Kidney (tissue), 14 donors: ENCODE results near the gene LSAMP. TPM values are rescaled to one million over a fixed set of nuclear protein-coding genes. Genes with fewer than 3 reads are reported as not detected.

Source experiments
- DNase-seq, 5 donors: peaks; one replicate each; pipeline ENCODE4 v3.0.0-alpha.2; 2013 to 2020
- FAIRE-seq: peaks from 2 replicates; lab custom pipeline; 2012; peaks lifted over from hg19 to GRCh38; lab: Jason Lieb, UNC
- H3K27ac ChIP-seq, 2 donors: one replicate each; pipeline ENCODE4 v1.7.0; 2013; ENCODE audit warnings: low read depth in 2 of 2, low read length in 2 of 2, inconsistent platforms in 1 of 2
- H3K27me3 ChIP-seq: one replicate; pipeline ENCODE4 v1.7.1; 2013; ENCODE audit warnings: low read length, inconsistent platforms; ENCODE audit not compliant: control insufficient read depth, insufficient read depth
- H3K36me3 ChIP-seq, 3 donors: one replicate each; pipeline versions ENCODE4 v1.7.0 to v1.7.1; 2013; ENCODE audit warnings: low read length in 3 of 3, control low read depth in 1 of 3, inconsistent platforms in 1 of 3; ENCODE audit not compliant: insufficient read depth in 3 of 3, control insufficient read depth in 2 of 3
- H3K4me1 ChIP-seq, 3 donors: one replicate each; pipeline versions ENCODE4 v1.7.0 to v1.7.1; 2013; ENCODE audit warnings: low read length in 3 of 3, inconsistent platforms in 1 of 3, low read depth in 1 of 3; ENCODE audit not compliant: control insufficient read depth in 2 of 3, insufficient read depth in 2 of 3
- H3K4me3 ChIP-seq, 3 donors: one replicate each; pipeline versions ENCODE4 v1.7.0 to v1.8.1; 2013; ENCODE audit warnings: low read length in 3 of 3, control low read depth in 1 of 3, inconsistent platforms in 1 of 3
- H3K9ac ChIP-seq, 3 donors: one replicate each; pipeline versions ENCODE4 v1.7.0 to v1.7.1; 2013; ENCODE audit warnings: low read length in 3 of 3, control low read depth in 1 of 3, inconsistent platforms in 1 of 3
- H3K9me3 ChIP-seq, 3 donors: one replicate each; pipeline versions ENCODE4 v1.7.0 to v1.7.1; 2013; ENCODE audit warnings: low read length in 3 of 3, control low read depth in 1 of 3, inconsistent platforms in 1 of 3; ENCODE audit not compliant: control insufficient read depth in 2 of 3, insufficient read depth in 1 of 3
- intact Hi-C: fragments of 100-400 bp; cut with DNase I; formaldehyde crosslinking; loops from one replicate; pipeline ENCODE4 v1.11.1; 2022
- polyA plus RNA-seq: library from polyadenylated mRNA; stranded (reverse); fragments of 350-450 nt; fragmentation: Illumina TruSeq; extraction: RNeasy Lipid Tissue Mini Kit (QIAGEN cat#74804); gene quantifications from one replicate; pipeline ENCODE4 v1.2.3, GENCODE V29; 2014; ENCODE audit warnings: low read depth, low replicate concordance; ENCODE audit not compliant: insufficient read depth
- total RNA-seq: library from RNA; stranded (reverse); fragmentation: NEBNext Ultra II Directional; extraction: Animal tissue kit (Norgen Biotek cat#: 25700); gene quantifications from one replicate; pipeline ENCODE4 v1.2.1, GENCODE V29; 2021
- TF ChIP-seq, protein P1 (sequence below): IDR thresholded peaks from 3 replicates; pipeline ENCODE4 v1.5.1; 2012; ENCODE audit warnings: mild to moderate bottlenecking, moderate library complexity, borderline replicate concordance; ENCODE audit not compliant: insufficient read depth; ENCODE audit errors: extremely low read depth
- donor health status: control.
- donor health status: control.
- donor health status: control.
- donor health status: control.
- donor health status: control.
- donor health status: DM: yes; HTN: yes; CAD: no.
- donor health status: Normal renal cell carcinoma (clear cell type).

The LSAMP gene
- total and polyA plus RNA-seq, 2 donors from 2014 or later, result 1.4 to 3.5 TPM

- H3K4me3 ChIP-seq, result no peak overlapping the region
- no peaks in the 10 kb centered on the region for H3K27me3 ChIP-seq
- TF ChIP-seq, protein P1, sequence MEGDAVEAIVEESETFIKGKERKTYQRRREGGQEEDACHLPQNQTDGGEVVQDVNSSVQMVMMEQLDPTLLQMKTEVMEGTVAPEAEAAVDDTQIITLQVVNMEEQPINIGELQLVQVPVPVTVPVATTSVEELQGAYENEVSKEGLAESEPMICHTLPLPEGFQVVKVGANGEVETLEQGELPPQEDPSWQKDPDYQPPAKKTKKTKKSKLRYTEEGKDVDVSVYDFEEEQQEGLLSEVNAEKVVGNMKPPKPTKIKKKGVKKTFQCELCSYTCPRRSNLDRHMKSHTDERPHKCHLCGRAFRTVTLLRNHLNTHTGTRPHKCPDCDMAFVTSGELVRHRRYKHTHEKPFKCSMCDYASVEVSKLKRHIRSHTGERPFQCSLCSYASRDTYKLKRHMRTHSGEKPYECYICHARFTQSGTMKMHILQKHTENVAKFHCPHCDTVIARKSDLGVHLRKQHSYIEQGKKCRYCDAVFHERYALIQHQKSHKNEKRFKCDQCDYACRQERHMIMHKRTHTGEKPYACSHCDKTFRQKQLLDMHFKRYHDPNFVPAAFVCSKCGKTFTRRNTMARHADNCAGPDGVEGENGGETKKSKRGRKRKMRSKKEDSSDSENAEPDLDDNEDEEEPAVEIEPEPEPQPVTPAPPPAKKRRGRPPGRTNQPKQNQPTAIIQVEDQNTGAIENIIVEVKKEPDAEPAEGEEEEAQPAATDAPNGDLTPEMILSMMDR, result no peak
- DNase-seq (peak in 1 of 5 donors; percentile 5), FAIRE-seq (no peak)
- intact Hi-C loops, result no loop called here
- no peak overlapping the region for H3K9ac ChIP-seq
- no peak overlapping the region for H3K27ac ChIP-seq
- no peaks in the 10 kb centered on the region for H3K36me3 ChIP-seq
- H3K4me1 ChIP-seq, result no peaks in the 10 kb centered on the region
- H3K9me3 ChIP-seq, result no peaks in the 10 kb centered on the region
Observed at GRCh38 chr3:116299646-116300081, 145.6 kb downstream of the LSAMP start.

GRCh38 chr3:116298151-116298550 is 147.1 kb downstream of the LSAMP start:
- intact Hi-C loops, result no loop called here

GRCh38 chr3:116291141-116291540 is 154.1 kb downstream of the LSAMP start:
- no peak overlapping the region for H3K4me3 ChIP-seq
- FAIRE-seq, result no peak
- TF ChIP-seq, protein P1, result no peak
- H3K4me1 ChIP-seq, result no peaks in the 10 kb centered on the region
- no peak overlapping the region for H3K9ac ChIP-seq
- no peak overlapping the region for H3K27ac ChIP-seq
- no peaks in the 10 kb centered on the region for H3K9me3 ChIP-seq
- no peaks in the 10 kb centered on the region for H3K27me3 ChIP-seq
- no peaks in the 10 kb centered on the region for H3K36me3 ChIP-seq
- DNase-seq, result no peak
- intact Hi-C loops, result no loop called here

More at GRCh38 chr3:116298151-116298550, 147.1 kb downstream of the LSAMP start:
- Histone ChIP-seq H3K27me3 (no peaks in the 10 kb centered on the region), H3K27ac (no peak overlapping the region), H3K4me1 (no peaks in the 10 kb centered on the region), H3K9me3 (no peaks in the 10 kb centered on the region), H3K9ac (no peak overlapping the region), H3K4me3 (no peak overlapping the region), H3K36me3 (no peaks in the 10 kb centered on the region)
- no peak for DNase-seq
- FAIRE-seq, result no peak
- TF ChIP-seq, protein P1, result no peak

GRCh38 chr3:116288485-116288884 is 156.8 kb downstream of the LSAMP start:
- H3K27me3 ChIP-seq, result no peaks in the 10 kb centered on the region
- no peaks in the 10 kb centered on the region for H3K9me3 ChIP-seq
- TF ChIP-seq, protein P1, result no peak
- H3K9ac ChIP-seq, result no peak overlapping the region
- intact Hi-C loops, result no loop called here
- H3K27ac ChIP-seq, result no peak overlapping the region
- no peaks in the 10 kb centered on the region for H3K36me3 ChIP-seq
- DNase-seq (no peak), FAIRE-seq (no peak)
- no peak overlapping the region for H3K4me3 ChIP-seq
- no peaks in the 10 kb centered on the region for H3K4me1 ChIP-seq
